Spleen (tissue), 7 donors: ENCODE results near the gene ZNF653.

Source experiments
- CTCF ChIP-seq, 11 experiments: fragments of 200-600 bp in 7 of 11; fragments of 450-650 bp in 4 of 11; sonication (generic) in 4 of 11; IDR thresholded peaks in 8 of 11; conservative IDR thresholded peaks in 3 of 11; 1 replicate in 7 of 11; 2 replicates in 4 of 11; pipeline versions ENCODE4 v1.4.0 to v1.8.0; 2016 to 2021; ENCODE audit warnings: antibody characterized with exemption in 11 of 11, inconsistent platforms in 4 of 11, mild to moderate bottlenecking in 1 of 11
- POLR2A ChIP-seq, 3 donors: fragments of 450-650 bp; IDR thresholded peaks; one replicate each; pipeline ENCODE4 v1.5.1; 2017; ENCODE audit warnings: antibody characterized with exemption in 3 of 3, mild to moderate bottlenecking in 1 of 3
- POLR2AphosphoS5 ChIP-seq, 3 donors: sonication (generic); formaldehyde crosslinking; IDR thresholded peaks; one replicate each; pipeline ENCODE4 v1.5.1; 2017; ENCODE audit warnings: antibody characterized with exemption in 3 of 3
- donor health status: DM: no; HTN: no; CAD: no; lungs with moderate emphysema.
- donor health status: DM: no; HTN: no; CAD: no.
- donor health status: DM: no; HTN: no; CAD: no.

- TF ChIP-seq POLR2A (IDR thresholded peaks at IDR 0.05): no peak
- no peak for TF ChIP-seq CTCF (IDR thresholded peaks at IDR 0.05 in 8 of 11, conservative IDR thresholded peaks at IDR 0.05 in 3 of 11)
- peak in 2 of 3 donors; percentile 17 to 43 for TF ChIP-seq POLR2AphosphoS5 (IDR thresholded peaks at IDR 0.05)
Observed at GRCh38 chr19:11554160-11554559, 48.5 kb upstream of the ZNF653 start.
